ENCODE results near the gene MOB3B.

Gene MOB3B

GRCh38 chr9:27573634-27574590 is 44.3 kb upstream of the MOB3B start (continued):
- TF ChIP-seq ZNF292 (tag by site-specific recombination; IDR thresholded peaks at IDR 0.05; ENCODE audit: borderline replicate concordance, low read depth) = no peak
- peak; percentile 20; the same call in 1 of the 2 replicates for TF ChIP-seq SCRT2 (tag by site-specific recombination; IDR thresholded peaks at IDR 0.05)
- no peak for TF ChIP-seq ZNF416 (tag by site-specific recombination; IDR thresholded peaks at IDR 0.05)
- TF ChIP-seq ZNF530 (tag by site-specific recombination; IDR thresholded peaks at IDR 0.05; ENCODE audit: low read depth) = no peak
- no peak for TF ChIP-seq ZNF777 (tag by site-specific recombination; IDR thresholded peaks at IDR 0.05; ENCODE audit: borderline replicate concordance)
- no peak for TF ChIP-seq ZNF580 (tag by site-specific recombination; IDR thresholded peaks at IDR 0.05)
- no peak for TF ChIP-seq BCL11A (tag by site-specific recombination; IDR thresholded peaks at IDR 0.05; ENCODE audit: low read depth)
- peak; percentile 63; the same call in 1 of the 2 replicates for TF ChIP-seq KLF17 (tag by site-specific recombination; IDR thresholded peaks at IDR 0.05)
- TF ChIP-seq ZBTB26 (tag by site-specific recombination; optimal IDR thresholded peaks at IDR 0.05) = no peak
- no peak for TF ChIP-seq ZNF354C (tag by site-specific recombination; IDR thresholded peaks at IDR 0.05; ENCODE audit: borderline replicate concordance, low read depth)
- no peak for TF ChIP-seq ZSCAN16 (tag by site-specific recombination; IDR thresholded peaks at IDR 0.05)
- TF ChIP-seq KLF7 (tag by site-specific recombination; IDR thresholded peaks at IDR 0.05; ENCODE audit: borderline replicate concordance) = 0 out of 2 replicates have a peak, but pooled peaks have one; percentile 20
- no peak for TF ChIP-seq PRDM4 (tag by site-specific recombination; IDR thresholded peaks at IDR 0.05)
- no peak for TF ChIP-seq ZSCAN4 (tag by site-specific recombination; IDR thresholded peaks at IDR 0.05)
- TF ChIP-seq ZNF202 (tag by site-specific recombination; IDR thresholded peaks at IDR 0.05; ENCODE audit: borderline replicate concordance) = no peak
- TF ChIP-seq TRIM28 (IDR thresholded peaks at IDR 0.05; ENCODE audit: borderline replicate concordance, low read length) = peak; percentile 86
- no peak for TF ChIP-seq ZSCAN23 (tag by site-specific recombination; IDR thresholded peaks at IDR 0.05)
- TF ChIP-seq ZNF513 (tag by site-specific recombination; IDR thresholded peaks at IDR 0.05) = no peak
- TF ChIP-seq ZXDB (tag by site-specific recombination; IDR thresholded peaks at IDR 0.05) = peak; percentile 68; the same call in 1 of the 2 replicates
- TF ChIP-seq ZNF37A (tag by site-specific recombination; IDR thresholded peaks at IDR 0.05) = no peak
- no peak for TF ChIP-seq ZBTB20 (tag by site-specific recombination; IDR thresholded peaks at IDR 0.05)
- no peak for TF ChIP-seq OSR2 (tag by site-specific recombination; IDR thresholded peaks at IDR 0.05)
- no peak for TF ChIP-seq PBX3 (CRISPR knock-in tag; IDR thresholded peaks at IDR 0.05)
- no peak for TF ChIP-seq ZNF280C (tag by site-specific recombination; IDR thresholded peaks at IDR 0.05)
- TF ChIP-seq ZNF501 (tag by site-specific recombination; IDR thresholded peaks at IDR 0.05) = no peak

All from HEK293 (cell line).